Measurements from ENCODE around the gene NKAIN1.

NKAIN1 gene

GRCh38 chr1:31207569-31207968 lies 32.1 kb downstream of the NKAIN1 start:
- Histone ChIP-seq H3K4me2 (ENCODE audit: low read length) (no peak overlapping the region), H3K9me3 (ENCODE audit: control insufficient read depth, insufficient read depth, low read length) (no peaks in the 10 kb centered on the region), H3K27ac (ENCODE audit: low read depth, low read length) (no peak overlapping the region), H3K27me3 (ENCODE audit: control insufficient read depth, low read length) (peaks cover 4% of the 10 kb centered on the region; the same call in 1 of the 2 replicates), H3K36me3 (ENCODE audit: control insufficient read depth, low read length) (no peaks in the 10 kb centered on the region), H3K4me3 (ENCODE audit: low read length) (no peak overlapping the region), H3K79me2 (ENCODE audit: control insufficient read depth, low read length) (no peaks in the 10 kb centered on the region), H3F3A (ENCODE audit: control insufficient read depth, insufficient read depth) (no peaks in the 10 kb centered on the region), H4K20me1 (ENCODE audit: control insufficient read depth, insufficient read depth, low read depth, low read length) (no peaks in the 10 kb centered on the region), H3K9me2 (replicated peaks; ENCODE audit: control insufficient read depth, low read length) (no peaks in the 10 kb centered on the region), H3K4me1 (ENCODE audit: control insufficient read depth, low read length) (peaks cover 6% of the 10 kb centered on the region; the same call in 1 of the 2 replicates)
- TF ChIP-seq, protein P1, sequence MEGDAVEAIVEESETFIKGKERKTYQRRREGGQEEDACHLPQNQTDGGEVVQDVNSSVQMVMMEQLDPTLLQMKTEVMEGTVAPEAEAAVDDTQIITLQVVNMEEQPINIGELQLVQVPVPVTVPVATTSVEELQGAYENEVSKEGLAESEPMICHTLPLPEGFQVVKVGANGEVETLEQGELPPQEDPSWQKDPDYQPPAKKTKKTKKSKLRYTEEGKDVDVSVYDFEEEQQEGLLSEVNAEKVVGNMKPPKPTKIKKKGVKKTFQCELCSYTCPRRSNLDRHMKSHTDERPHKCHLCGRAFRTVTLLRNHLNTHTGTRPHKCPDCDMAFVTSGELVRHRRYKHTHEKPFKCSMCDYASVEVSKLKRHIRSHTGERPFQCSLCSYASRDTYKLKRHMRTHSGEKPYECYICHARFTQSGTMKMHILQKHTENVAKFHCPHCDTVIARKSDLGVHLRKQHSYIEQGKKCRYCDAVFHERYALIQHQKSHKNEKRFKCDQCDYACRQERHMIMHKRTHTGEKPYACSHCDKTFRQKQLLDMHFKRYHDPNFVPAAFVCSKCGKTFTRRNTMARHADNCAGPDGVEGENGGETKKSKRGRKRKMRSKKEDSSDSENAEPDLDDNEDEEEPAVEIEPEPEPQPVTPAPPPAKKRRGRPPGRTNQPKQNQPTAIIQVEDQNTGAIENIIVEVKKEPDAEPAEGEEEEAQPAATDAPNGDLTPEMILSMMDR (IDR thresholded peaks at IDR 0.05; ENCODE audit: low read depth, low read length, poor library complexity, severe bottlenecking) = no peak
- no peak for TF ChIP-seq EZH2phosphoT487 (IDR thresholded peaks at IDR 0.05; ENCODE audit: borderline replicate concordance, low read length)

- Histone ChIP-seq H3K36me3 (ENCODE audit: control insufficient read depth, low read length) (no peaks in the 10 kb centered on the region), H3K4me1 (ENCODE audit: control insufficient read depth, low read length) (peaks cover 6% of the 10 kb centered on the region; the same call in 1 of the 2 replicates), H3K27me3 (ENCODE audit: control insufficient read depth, low read length) (peaks cover 4% of the 10 kb centered on the region; the same call in 1 of the 2 replicates), H3K4me2 (ENCODE audit: low read length) (no peak overlapping the region), H3K4me3 (ENCODE audit: low read length) (no peak overlapping the region), H3K9me2 (replicated peaks; ENCODE audit: control insufficient read depth, low read length) (no peaks in the 10 kb centered on the region), H4K20me1 (ENCODE audit: control insufficient read depth, insufficient read depth, low read depth, low read length) (no peaks in the 10 kb centered on the region), H3K27ac (ENCODE audit: low read depth, low read length) (no peak overlapping the region), H3K79me2 (ENCODE audit: control insufficient read depth, low read length) (no peaks in the 10 kb centered on the region), H3F3A (ENCODE audit: control insufficient read depth, insufficient read depth) (no peaks in the 10 kb centered on the region), H3K9me3 (ENCODE audit: control insufficient read depth, insufficient read depth, low read length) (no peaks in the 10 kb centered on the region)
- TF ChIP-seq, protein P1 (IDR thresholded peaks at IDR 0.05; ENCODE audit: low read depth, low read length, poor library complexity, severe bottlenecking) = no peak
- TF ChIP-seq EZH2phosphoT487 (IDR thresholded peaks at IDR 0.05; ENCODE audit: borderline replicate concordance, low read length) = no peak
Observed at GRCh38 chr1:31207046-31207445, 32.6 kb downstream of the NKAIN1 start.

DNA sequence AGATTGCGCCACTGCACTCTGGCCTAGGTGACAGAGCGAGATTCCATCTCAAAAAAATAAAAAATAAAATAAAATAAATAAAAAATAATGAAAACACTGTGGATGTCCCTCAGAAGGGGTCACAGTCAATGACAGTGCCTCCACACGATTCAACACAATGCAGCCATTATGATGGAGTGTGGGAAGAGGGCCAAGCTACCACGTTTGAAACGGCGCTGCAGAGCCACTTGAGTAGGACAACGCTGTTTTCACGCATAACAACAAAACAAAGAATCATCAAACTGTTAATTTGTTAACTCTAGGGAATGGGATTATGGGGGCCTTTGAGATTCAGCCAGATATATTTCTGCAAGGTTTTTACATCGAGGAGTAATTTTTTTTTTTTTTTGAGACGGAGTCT lies 36.5 kb downstream of the NKAIN1 start:
- Histone ChIP-seq H4K20me1 (ENCODE audit: control insufficient read depth, insufficient read depth, low read depth, low read length) (no peaks in the 10 kb centered on the region), H3K4me2 (ENCODE audit: low read length) (no peak overlapping the region), H3K4me3 (ENCODE audit: low read length) (no peak overlapping the region), H3F3A (ENCODE audit: control insufficient read depth, insufficient read depth) (no peaks in the 10 kb centered on the region), H3K27me3 (ENCODE audit: control insufficient read depth, low read length) (no peaks in the 10 kb centered on the region), H3K27ac (ENCODE audit: low read depth, low read length) (no peak overlapping the region), H3K4me1 (ENCODE audit: control insufficient read depth, low read length) (no peaks in the 10 kb centered on the region), H3K79me2 (ENCODE audit: control insufficient read depth, low read length) (no peaks in the 10 kb centered on the region), H3K9me2 (replicated peaks; ENCODE audit: control insufficient read depth, low read length) (no peaks in the 10 kb centered on the region), H3K36me3 (ENCODE audit: control insufficient read depth, low read length) (no peaks in the 10 kb centered on the region), H3K9me3 (ENCODE audit: control insufficient read depth, insufficient read depth, low read length) (no peaks in the 10 kb centered on the region)
- TF ChIP-seq EZH2phosphoT487 (IDR thresholded peaks at IDR 0.05; ENCODE audit: borderline replicate concordance, low read length) = no peak
- TF ChIP-seq, protein P1 (IDR thresholded peaks at IDR 0.05; ENCODE audit: low read depth, low read length, poor library complexity, severe bottlenecking) = no peak

All from DOHH2 (cell line).